Panc1 (cell line): ENCODE measurements around the gene LY6G6C. TPM values are rescaled to one million over a fixed set of nuclear protein-coding genes. Genes with fewer than 3 reads are reported as not detected.

Source experiments
- ATAC-seq: fragments of 200-7000 bp; cut with Tn5 transposase; 2 replicates; pipeline ENCODE4 v1.9.1; 2020; ENCODE audit warnings: mild to moderate bottlenecking, moderate library complexity
- BruUV-seq: library from RNA; stranded (reverse); fragments of 400-500 nt; replicated peaks from 2 replicates; lab custom pipeline; 2021; lab: Mats Ljungman, UMichigan
- CTCF ChIA-PET: fragments of 300-600 bp; sonication (Branson Sonifier 250); formaldehyde crosslinking; loops from one replicate; lab custom pipeline; 2022; ENCODE audit warnings: antibody characterized with exemption; lab: Charles Lee
- POLR2A ChIA-PET: fragments of 300-600 bp; sonication (Branson Sonifier 250); formaldehyde crosslinking; loops from one replicate; lab custom pipeline; 2022; ENCODE audit warnings: antibody characterized with exemption; lab: Charles Lee
- DNase-seq: peaks from one replicate; pipeline ENCODE4 v3.0.0-alpha.2; 2010; ENCODE audit warnings: low read depth, low spot score
- H3K27ac ChIP-seq: 2 replicates; pipeline ENCODE4 v1.5.1; 2011; ENCODE audit warnings: mild to moderate bottlenecking, low read length, inconsistent platforms
- H3K27me3 ChIP-seq: fragments of 200-500 bp; sonication (Bioruptor generic); 2 replicates; pipeline ENCODE4 v1.6.0; 2014; ENCODE audit warnings: low read length, inconsistent platforms; ENCODE audit not compliant: control insufficient read depth, insufficient read depth
- H3K36me3 ChIP-seq: fragments of 200-500 bp; sonication (Bioruptor generic); 2 replicates; pipeline ENCODE4 v1.5.1; 2014; ENCODE audit warnings: inconsistent platforms, mild to moderate bottlenecking, low read length, moderate library complexity; ENCODE audit not compliant: control insufficient read depth, insufficient read depth
- H3K4me1 ChIP-seq: 2 replicates; pipeline ENCODE4 v1.5.1; 2011; ENCODE audit warnings: inconsistent platforms, mild to moderate bottlenecking, low read length, moderate library complexity; ENCODE audit not compliant: control insufficient read depth, insufficient read depth
- H3K4me3 ChIP-seq, 2 experiments: 2 replicates each; pipeline ENCODE4 v1.5.1; 2011 to 2012; ENCODE audit warnings: low read depth in 2 of 2, low read length in 2 of 2, mild to moderate bottlenecking in 2 of 2, inconsistent platforms in 1 of 2, moderate library complexity in 1 of 2
- H3K9me3 ChIP-seq: fragments of 200-500 bp; sonication (Bioruptor generic); 2 replicates; pipeline ENCODE4 v1.5.1; 2014; ENCODE audit warnings: low read depth, mild to moderate bottlenecking, inconsistent platforms, low read length, moderate library complexity; ENCODE audit not compliant: control insufficient read depth, insufficient read depth
- POLR2AphosphoS5 ChIP-seq: IDR thresholded peaks from 2 replicates; pipeline ENCODE4 v1.6.1; 2012; ENCODE audit warnings: mild to moderate bottlenecking, low read depth, low read length, moderate library complexity
- SIN3A ChIP-seq: IDR thresholded peaks from 2 replicates; pipeline ENCODE4 v1.6.1; 2012; ENCODE audit warnings: low read depth, mild to moderate bottlenecking, low read length, moderate library complexity, borderline replicate concordance; ENCODE audit not compliant: insufficient read depth
- TCF7L2 ChIP-seq: IDR thresholded peaks from 2 replicates; pipeline ENCODE4 v1.6.1; 2011; ENCODE audit warnings: mild to moderate bottlenecking, low read depth, low read length, inconsistent platforms
- in situ Hi-C: cut with HindIII; loops from 2 replicates; pipeline ENCODE4 v1.10.0; 2016; ENCODE audit warnings: low sequenced_read_pairs, low pct_unique_long_range_greater_than_20kb
- intact Hi-C: fragments of 100-400 bp; cut with micrococcal nuclease; formaldehyde crosslinking; loops from one replicate; pipeline ENCODE4 v1.10.0; 2022; ENCODE audit not compliant: unreplicated experiment
- total RNA-seq: library from RNA; stranded (reverse); gene quantifications from one replicate; pipeline ENCODE4 v1.2.1, GENCODE V29; 2021; ENCODE audit not compliant: unreplicated experiment
- TF ChIP-seq, protein P1 (sequence below): fragments of 450-650 bp; IDR thresholded peaks from 2 replicates; pipeline ENCODE4 v1.5.1; 2017; ENCODE audit warnings: mild to moderate bottlenecking
- TF ChIP-seq, protein P2 (sequence below), 2 experiments: IDR thresholded peaks; 2 replicates each; pipeline ENCODE4 v1.6.1; 2011 to 2012; ENCODE audit warnings: low read depth in 2 of 2, control low read depth in 1 of 2, low read length in 1 of 2, mild to moderate bottlenecking in 1 of 2, moderate library complexity in 1 of 2; ENCODE audit not compliant: insufficient read depth in 1 of 2

Gene LY6G6C
- total RNA-seq, 1 experiment from 2014 or later = 0.23 TPM

DNA sequence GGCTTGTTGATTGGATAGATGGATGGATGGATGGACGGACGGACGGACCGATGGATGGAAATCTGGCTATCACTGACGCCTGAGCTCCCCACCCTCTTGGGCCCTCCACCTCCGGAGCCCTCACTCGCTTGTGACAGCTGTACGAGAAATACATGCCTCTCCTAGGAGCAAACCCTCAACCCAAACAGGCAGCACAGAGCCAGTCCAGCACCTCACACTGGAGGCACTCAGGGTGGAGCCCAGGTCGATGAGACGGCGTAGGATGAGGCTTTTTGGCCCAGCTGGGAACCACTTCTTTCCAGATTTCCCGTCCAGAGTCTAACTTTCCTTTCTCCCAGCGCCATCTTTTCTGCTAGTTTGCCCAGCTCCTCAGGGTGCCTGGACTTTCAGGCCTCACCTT lies 38.0 kb downstream of the LY6G6C start:
- ATAC-seq = no peak
- ChIA-PET POLR2A (no interaction called here), CTCF (no interaction called here)

DNA sequence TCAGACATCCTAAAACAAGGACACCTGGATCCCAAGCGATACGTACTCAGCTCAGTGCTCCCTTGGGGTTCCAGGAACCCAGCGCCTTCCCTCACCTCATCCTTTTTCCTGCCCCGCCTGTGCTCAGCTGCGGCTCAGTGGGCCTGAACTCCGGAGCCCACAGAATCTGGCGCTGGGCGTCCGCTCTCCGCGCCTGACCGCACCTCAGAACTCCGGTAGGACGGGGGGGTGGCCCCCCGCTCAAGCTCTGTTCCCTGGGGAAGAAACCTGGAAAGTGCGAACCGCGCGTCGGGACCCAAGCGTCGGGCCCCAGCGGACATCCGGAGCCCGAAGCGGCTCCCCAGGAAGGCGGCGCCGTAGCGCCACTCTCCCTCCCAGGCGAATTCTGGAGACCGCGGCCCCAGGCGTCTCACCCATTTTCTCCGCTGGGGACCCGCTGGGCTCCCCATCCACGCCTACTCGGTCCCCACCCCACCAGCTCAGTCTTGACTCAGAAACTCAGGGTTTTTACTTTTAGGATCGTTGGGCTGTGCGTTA lies 40.3 kb downstream of the LY6G6C start:
- no peaks in the 10 kb centered on the region for H3K9me3 ChIP-seq
- ChIA-PET CTCF (interaction anchor here (0.6 kb wide), 1 partner anchor 13 kb away, joined by 3 read pairs; no protein-coding TSS in a partner anchor), POLR2A (interaction anchor here (0.7 kb wide), 2 partner anchors 61 to 115 kb away, joined by 4 to 11 read pairs; no protein-coding TSS in a partner anchor)
- H3K27ac ChIP-seq = no peak overlapping the region
- no peaks in the 10 kb centered on the region for H3K27me3 ChIP-seq
- H3K36me3 ChIP-seq = no peaks in the 10 kb centered on the region
- intact Hi-C loops (loop anchor here (5.0 kb wide), 2 partner anchors 91 to 151 kb away; no protein-coding TSS in a partner anchor), in situ Hi-C loops (no loop called here)
- ATAC-seq (no peak), DNase-seq (no peak)
- H3K4me3 ChIP-seq = no peak overlapping the region
- H3K4me1 ChIP-seq = peaks cover 4% of the 10 kb centered on the region; the same call in 1 of the 2 replicates
- TF ChIP-seq, protein P1, sequence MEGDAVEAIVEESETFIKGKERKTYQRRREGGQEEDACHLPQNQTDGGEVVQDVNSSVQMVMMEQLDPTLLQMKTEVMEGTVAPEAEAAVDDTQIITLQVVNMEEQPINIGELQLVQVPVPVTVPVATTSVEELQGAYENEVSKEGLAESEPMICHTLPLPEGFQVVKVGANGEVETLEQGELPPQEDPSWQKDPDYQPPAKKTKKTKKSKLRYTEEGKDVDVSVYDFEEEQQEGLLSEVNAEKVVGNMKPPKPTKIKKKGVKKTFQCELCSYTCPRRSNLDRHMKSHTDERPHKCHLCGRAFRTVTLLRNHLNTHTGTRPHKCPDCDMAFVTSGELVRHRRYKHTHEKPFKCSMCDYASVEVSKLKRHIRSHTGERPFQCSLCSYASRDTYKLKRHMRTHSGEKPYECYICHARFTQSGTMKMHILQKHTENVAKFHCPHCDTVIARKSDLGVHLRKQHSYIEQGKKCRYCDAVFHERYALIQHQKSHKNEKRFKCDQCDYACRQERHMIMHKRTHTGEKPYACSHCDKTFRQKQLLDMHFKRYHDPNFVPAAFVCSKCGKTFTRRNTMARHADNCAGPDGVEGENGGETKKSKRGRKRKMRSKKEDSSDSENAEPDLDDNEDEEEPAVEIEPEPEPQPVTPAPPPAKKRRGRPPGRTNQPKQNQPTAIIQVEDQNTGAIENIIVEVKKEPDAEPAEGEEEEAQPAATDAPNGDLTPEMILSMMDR = no peak
- TF ChIP-seq, protein P2, sequence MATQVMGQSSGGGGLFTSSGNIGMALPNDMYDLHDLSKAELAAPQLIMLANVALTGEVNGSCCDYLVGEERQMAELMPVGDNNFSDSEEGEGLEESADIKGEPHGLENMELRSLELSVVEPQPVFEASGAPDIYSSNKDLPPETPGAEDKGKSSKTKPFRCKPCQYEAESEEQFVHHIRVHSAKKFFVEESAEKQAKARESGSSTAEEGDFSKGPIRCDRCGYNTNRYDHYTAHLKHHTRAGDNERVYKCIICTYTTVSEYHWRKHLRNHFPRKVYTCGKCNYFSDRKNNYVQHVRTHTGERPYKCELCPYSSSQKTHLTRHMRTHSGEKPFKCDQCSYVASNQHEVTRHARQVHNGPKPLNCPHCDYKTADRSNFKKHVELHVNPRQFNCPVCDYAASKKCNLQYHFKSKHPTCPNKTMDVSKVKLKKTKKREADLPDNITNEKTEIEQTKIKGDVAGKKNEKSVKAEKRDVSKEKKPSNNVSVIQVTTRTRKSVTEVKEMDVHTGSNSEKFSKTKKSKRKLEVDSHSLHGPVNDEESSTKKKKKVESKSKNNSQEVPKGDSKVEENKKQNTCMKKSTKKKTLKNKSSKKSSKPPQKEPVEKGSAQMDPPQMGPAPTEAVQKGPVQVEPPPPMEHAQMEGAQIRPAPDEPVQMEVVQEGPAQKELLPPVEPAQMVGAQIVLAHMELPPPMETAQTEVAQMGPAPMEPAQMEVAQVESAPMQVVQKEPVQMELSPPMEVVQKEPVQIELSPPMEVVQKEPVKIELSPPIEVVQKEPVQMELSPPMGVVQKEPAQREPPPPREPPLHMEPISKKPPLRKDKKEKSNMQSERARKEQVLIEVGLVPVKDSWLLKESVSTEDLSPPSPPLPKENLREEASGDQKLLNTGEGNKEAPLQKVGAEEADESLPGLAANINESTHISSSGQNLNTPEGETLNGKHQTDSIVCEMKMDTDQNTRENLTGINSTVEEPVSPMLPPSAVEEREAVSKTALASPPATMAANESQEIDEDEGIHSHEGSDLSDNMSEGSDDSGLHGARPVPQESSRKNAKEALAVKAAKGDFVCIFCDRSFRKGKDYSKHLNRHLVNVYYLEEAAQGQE (IDR thresholded peaks at IDR 0.05; ENCODE audit: insufficient read depth in 1 of 2, low read depth in 2 of 2, low read length in 1 of 2) = no peak
- TF ChIP-seq TCF7L2 (no peak), SIN3A (no peak), POLR2AphosphoS5 (no peak)
- no TSS peak for BruUV-seq

More for the DNA sequence above, 38.0 kb downstream of the LY6G6C start:
- in situ Hi-C loops = no loop called here
- no peaks in the 10 kb centered on the region for H3K9me3 ChIP-seq
- H3K4me1 ChIP-seq = peaks cover 4% of the 10 kb centered on the region; the same call in 1 of the 2 replicates
- no peak overlapping the region for H3K4me3 ChIP-seq
- TF ChIP-seq TCF7L2 (no peak), SIN3A (no peak), POLR2AphosphoS5 (no peak)
- TF ChIP-seq, protein P1 = no peak
- TF ChIP-seq, protein P2 (IDR thresholded peaks at IDR 0.05; ENCODE audit: insufficient read depth in 1 of 2, low read depth in 2 of 2, low read length in 1 of 2) = no peak
- BruUV-seq = no TSS peak
- intact Hi-C loops = loop anchor here (5.0 kb wide), 2 partner anchors 89 to 149 kb away; no protein-coding TSS in a partner anchor
- no peak for DNase-seq
- no peak overlapping the region for H3K27ac ChIP-seq
- 0 out of 2 replicates have a peak, but pooled peaks cover 2% of the 10 kb centered on the region for H3K36me3 ChIP-seq
- H3K27me3 ChIP-seq = no peaks in the 10 kb centered on the region
